ENCODE measurements around the gene CAMK1.

DNA sequence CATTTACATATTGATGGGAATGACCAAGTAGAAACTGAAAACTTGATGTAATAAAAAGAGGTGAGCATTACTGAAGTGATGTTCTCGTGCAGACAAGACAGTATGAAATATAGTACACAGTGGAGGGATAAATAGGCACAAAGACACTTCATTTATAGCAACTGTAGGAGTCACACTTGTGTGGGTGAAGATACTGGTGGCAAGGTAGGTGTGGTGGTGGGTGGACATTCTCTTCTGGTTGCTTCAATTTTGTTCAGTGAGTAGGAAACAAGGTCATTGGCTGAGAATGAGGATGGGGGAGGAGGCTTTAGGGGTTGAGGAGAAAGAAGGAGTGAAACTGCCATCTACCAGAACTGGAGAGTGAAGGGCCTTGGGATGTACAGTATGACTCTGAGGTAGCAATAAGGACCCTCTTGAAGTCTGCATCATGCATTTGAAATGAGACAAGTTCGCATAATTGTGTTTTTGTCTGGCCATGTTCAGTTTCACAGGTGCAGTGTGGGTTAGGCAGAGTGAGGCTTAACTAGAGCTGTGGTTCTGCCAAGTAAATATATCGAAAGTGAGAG is 59.5 kb downstream of the CAMK1 start:
- no peak for TF ChIP-seq POLR2A (IDR thresholded peaks at IDR 0.05; ENCODE audit: low read depth, low read length)
- TF ChIP-seq, protein P1, sequence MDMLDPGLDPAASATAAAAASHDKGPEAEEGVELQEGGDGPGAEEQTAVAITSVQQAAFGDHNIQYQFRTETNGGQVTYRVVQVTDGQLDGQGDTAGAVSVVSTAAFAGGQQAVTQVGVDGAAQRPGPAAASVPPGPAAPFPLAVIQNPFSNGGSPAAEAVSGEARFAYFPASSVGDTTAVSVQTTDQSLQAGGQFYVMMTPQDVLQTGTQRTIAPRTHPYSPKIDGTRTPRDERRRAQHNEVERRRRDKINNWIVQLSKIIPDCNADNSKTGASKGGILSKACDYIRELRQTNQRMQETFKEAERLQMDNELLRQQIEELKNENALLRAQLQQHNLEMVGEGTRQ (IDR thresholded peaks at IDR 0.05; ENCODE audit: low read depth, low read length) = no peak
- no peak for TF ChIP-seq ELK1 (IDR thresholded peaks at IDR 0.05; ENCODE audit: borderline replicate concordance, low read depth, low read length)
- no peak for TF ChIP-seq CTCF (conservative IDR thresholded peaks at IDR 0.05; ENCODE audit: low read depth, low read length)
- no peak for TF ChIP-seq RAD21 (IDR thresholded peaks at IDR 0.05; ENCODE audit: low read length)
- TF ChIP-seq RFX5 (IDR thresholded peaks at IDR 0.05; ENCODE audit: low read depth, low read length) = no peak
- no peak for TF ChIP-seq BHLHE40 (IDR thresholded peaks at IDR 0.05; ENCODE audit: low read depth, low read length)

Data from IMR-90 (cell line).